NCI-H1436 treated with DMSO at 0.1 percent for 48 hours (cell line): ENCODE results near the gene FXN.
"Not testable (repeated sequence)": the region's sequence is repeated elsewhere in the genome, so short reads cannot be mapped to it uniquely, and the experiment has no call there.

Experiments used
- DNase-seq: peaks from one replicate; lab custom pipeline; 2025; lab: John Stamatoyannopoulos, UW

The FXN gene

DNA sequence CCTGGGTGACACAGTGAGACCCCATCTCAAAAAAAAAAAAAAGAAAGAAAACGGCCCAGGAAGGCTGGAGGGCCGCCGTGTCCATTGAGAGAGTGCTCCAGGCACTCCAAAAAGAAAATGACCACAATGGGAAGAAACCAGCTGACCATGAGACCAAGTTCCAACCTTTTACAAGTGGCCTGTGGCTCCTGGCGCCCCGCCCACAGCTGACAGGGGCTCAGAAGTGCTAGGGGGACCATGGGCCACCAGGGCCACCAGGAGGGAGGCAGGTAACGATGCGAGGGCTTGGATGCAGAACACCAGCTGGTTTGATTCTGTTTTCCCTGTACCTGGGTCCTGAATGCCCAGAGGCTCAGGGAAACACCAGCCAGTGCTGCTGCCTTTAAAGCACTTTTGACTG, 34.6 kb downstream of the FXN start:
- DNase-seq = no peak

GRCh38 chr9:69071059-69071458, 35.5 kb downstream of the FXN start:
- no peak for DNase-seq

DNA sequence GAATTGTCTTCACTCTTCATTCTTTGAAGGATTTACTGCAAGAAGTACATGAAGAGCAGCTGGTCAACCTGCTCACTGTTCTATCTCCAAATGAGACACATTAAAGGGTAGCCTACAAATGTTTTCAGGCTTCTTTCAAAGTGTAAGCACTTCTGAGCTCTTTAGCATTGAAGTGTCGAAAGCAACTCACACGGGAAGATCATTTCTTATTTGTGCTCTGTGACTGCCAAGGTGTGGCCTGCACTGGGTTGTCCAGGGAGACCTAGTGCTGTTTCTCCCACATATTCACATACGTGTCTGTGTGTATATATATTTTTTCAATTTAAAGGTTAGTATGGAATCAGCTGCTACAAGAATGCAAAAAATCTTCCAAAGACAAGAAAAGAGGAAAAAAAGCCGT, 37.6 kb downstream of the FXN start:
- DNase-seq = no peak

DNA sequence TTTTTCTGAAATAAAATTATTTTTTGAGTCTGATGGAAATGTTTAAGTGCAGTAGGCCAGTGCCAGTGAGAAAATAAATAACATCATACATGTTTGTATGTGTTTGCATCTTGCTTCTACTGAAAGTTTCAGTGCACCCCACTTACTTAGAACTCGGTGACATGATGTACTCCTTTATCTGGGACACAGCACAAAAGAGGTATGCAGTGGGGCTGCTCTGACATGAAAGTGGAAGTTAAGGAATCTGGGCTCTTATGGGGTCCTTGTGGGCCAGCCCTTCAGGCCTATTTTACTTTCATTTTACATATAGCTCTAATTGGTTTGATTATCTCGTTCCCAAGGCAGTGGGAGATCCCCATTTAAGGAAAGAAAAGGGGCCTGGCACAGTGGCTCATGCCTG, 39.2 kb downstream of the FXN start:
- DNase-seq = no peak

- no peak for DNase-seq
Observed at GRCh38 chr9:69076550-69076949, 41.0 kb downstream of the FXN start.

DNA sequence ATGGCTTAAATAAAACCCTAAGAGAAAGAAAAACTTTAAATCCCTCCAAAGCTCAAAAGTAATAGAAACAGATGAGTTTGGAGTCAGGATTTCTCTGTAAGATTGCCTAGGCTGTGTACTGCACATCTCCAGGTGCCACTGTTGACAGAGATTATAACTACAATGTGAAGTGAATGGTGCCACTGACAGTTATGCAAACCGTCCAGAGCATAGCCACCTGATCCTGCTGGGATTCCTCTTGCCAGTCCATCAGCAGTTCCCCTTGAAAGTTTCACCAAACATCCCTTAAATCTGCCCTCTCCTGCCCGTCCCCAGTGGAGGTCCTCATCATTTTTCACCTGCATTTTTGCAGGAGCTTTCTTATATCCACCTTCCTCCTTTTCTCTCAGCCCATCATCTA, 42.5 kb downstream of the FXN start:
- DNase-seq = no peak

DNA sequence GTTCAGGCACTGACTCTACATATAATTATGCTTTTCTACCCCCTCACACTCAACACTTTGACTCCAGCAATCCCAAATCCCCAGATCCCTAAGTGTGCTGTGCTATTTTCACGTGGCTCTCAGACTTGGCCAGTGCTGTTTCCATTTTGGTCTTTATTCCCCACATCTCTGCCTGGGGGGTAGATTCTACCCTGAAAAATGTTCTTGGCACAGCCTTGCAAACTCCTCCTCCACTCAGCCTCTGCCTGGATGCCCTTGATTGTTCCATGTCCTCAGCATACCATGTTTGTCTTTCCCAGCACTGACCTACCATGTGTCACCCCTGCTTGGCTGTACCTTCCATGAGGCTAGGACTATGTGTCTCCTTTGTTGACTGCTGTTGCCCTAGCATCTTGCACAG, 43.0 kb downstream of the FXN start:
- DNase-seq = no peak

GRCh38 chr9:69079186-69079585, 43.6 kb downstream of the FXN start:
- no peak for DNase-seq

DNA sequence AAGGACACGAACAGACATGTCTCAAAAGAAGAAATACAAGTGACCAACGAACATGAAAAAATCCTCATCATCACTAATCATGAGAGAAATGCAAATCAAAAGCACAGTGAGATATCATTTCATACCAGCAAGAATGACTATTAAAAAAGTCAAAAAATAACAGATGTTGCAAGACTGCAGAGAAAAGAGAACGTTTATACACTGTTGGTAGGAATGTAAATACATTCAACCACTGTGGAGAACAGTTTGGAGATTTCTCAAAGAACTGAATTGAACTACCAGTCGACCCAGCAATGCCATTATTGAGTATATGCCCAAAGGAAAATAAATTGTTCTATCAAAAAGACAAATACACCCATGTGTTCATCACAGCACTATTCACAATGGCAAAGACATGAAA, 45.7 kb downstream of the FXN start:
- no peak for DNase-seq

GRCh38 chr9:69083321-69083720, 47.8 kb downstream of the FXN start:
- no peak for DNase-seq

DNA sequence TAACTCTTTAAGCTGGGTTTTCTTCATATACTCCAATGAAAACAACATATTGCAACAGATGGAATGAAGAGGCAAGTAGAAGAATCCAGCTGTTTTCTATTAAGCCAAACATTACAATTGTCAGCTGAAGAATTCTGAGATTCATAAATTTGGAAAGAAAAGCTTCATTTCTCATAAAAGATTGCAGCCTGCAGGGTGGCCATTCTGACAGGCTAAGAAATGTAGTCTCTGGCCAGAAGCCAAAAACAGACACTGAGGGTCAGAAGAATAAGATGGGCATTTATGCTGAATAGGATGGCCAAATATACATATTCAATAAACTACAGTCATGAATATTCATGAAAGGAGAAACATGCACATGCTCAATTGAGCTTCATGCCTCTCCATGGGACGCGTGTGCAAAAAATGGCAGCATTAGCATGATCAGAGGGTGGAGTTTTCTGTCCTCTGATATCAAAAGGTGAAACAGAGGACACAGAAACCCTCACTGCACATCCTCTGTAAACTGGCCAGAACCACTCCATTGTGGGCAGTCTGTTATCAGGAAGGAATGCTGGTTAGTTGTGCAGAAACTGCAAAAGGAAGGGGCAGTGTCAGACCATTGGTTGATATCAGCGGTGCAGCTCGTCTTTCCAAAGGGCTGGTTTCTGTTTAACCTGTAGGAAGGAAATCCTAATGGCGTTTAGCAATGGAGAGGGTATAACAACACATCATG, 50.2 kb downstream of the FXN start:
- DNase-seq = no peak

DNA sequence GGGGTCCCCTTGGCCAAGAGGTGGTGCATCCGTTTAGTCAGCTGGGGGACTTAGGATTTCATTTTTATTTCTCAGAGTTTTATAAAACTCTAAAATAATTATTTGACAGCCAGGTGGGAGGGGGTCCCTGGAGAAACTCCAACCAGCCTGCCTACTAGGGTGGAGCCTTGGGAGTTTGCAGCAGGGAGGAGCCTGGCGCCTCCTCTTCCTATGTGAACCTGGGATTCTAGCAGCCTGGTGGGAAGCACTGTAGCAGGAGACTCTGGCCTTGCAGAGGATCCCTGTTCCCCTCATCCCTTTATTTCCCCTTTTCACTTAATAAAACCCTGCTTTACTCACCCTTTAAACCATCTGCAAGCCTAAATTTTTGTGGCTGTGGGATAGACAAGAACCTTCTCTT, 50.8 kb downstream of the FXN start:
- no peak for DNase-seq

GRCh38 chr9:69086769-69087168, 51.2 kb downstream of the FXN start:
- no peak for DNase-seq

DNA sequence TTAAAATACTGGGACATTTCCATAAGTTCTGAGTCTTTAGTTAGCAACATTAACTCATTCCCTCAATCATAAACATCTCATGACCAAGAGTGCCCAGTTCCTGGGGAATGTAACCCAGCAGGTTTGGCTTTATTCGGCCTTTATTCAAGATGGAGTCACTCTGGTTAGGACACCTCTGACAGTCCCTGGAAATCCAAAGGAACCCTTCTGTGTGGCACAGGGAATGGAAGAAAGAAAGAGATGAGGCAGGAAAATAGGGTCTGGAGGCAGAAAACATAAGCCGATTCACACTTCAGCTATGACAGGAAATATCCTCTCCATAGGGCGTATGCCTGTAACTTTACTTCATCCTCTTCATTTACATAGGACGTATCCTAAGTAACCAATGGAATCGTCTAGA, 53.5 kb downstream of the FXN start:
- DNase-seq = no peak

DNA sequence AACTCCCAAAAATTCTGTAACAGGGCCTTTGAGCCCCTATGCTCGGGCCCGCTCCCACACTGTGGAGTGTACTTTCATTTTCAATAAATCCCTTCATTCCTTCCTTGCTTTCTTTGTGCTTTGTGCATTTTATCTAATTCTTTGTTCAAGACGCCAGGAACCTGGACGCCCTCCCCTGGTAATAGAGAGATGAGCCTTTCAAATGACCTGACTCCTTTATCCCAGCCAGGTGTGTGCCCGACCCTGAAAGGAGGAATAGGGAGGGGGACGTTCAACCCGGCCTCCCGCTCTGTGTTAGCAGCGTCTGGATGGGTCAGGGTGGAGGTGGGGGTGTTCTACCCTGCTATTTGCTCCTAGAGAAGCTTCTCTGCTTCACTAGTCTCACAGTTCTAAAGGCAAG, 53.9 kb downstream of the FXN start:
- no peak for DNase-seq

DNA sequence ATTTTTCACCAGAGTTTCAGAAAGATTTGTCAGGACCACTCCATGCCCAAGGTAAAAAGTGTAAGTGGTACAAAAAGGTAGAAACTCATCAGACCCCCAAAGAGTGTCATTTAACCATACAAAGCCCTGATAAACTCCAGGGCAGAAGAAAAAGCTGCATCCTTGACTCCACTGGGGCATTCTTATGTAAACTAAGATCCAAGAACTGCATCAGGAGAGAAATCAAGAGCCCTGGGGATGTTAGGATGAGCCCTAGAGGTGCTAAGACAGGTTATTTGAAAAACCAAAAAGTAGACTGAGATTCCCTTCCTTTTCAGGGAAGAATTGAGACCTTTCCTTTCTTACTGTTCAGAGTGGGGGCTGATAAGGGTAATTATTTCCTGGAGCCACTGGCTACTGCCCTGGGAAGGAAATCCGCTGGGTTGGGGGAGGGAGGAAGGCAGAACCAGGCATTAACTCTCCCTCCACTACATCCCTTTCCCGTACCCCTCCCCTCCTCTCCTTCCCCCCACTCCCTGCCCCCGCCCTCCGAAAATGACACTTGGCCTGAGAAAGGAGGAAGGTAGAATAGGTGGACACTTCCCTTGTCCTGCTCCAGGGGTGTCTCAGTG, 54.7 kb downstream of the FXN start:
- DNase-seq = no peak

DNA sequence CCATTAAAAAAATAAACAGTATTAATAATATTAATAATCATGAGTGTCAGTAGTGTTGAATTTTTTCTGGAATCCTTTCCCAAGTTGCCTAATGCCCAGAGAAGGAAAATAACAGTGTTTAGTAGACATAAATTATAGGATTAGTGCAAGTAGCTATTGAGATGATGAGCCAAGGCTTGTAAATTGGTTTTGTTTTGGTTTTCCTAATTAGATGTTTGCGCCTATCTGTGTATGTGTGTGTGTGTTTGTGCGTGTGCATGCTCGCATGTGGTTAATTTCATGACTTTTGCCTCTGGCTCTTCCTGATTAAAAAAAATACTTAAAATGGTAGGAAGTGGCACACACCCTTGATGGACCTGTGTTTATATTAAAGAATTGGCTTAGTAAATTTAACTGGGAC, 55.4 kb downstream of the FXN start:
- DNase-seq = no peak

DNA sequence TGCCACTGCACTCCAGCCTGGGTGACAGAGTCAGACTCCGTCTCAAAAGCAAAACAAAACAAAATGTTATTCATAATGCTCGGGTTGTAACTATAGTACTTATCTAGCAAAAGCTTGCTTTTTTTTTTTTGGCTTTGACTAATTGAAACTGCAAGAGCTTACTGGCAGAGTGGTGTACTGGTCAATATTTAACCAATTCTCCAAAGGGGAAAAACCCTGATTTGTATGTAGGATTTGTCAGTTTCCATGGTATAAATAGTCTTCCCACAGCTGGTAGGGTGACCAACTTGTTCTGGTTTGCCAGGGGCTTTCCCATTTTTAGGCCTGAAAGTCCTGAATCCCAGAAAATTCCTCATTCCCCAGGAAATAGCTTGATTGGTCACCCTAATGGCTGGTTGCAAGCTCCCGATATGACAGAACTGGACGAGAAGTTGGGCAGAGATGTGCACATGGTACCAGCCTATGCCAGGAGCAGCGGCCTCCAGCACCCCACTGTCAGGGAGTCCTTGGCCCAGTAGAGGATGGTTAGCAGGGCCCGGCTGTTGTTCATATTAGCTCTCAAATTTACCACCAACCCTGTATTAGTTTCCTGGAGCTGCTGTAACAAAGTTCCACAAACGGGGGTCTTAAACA, 58.0 kb downstream of the FXN start:
- no peak for DNase-seq

DNA sequence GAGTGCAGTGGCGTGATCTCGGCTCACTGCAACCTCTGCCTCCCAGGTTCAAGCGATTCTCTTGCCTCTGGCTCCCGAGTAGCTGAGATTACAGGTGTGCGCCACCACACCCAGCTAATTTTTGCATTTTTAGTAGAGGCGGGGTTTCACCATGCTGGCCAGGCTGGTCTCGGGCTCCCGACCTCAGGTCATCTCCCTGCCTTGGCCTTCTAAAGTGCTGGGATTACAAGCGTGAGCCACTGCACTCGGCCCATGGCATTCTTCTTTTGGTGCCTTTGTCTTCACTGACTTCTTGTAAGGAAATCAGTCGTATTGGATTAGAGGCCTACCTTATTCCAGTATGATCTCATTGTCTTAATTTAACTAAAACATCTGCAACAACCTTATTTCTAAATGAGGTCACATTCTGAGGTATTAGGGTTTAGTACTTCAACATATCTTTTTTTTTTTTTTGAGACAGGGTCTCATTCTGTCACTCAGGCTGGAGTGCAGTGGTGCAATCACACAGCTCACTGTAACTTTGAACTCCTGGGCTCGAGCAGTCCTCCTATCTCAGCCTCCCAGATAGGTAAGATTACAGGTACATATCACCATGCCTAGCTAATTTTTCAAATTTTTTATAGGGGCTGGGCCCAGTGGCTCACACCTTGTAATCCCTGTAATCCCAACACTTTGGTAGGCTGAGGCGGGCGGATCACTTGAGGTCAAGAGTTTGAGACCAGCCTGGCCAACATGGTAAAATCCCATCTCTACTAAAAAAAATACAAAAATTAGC, 59.0 kb downstream of the FXN start:
- not testable (repeated sequence) for DNase-seq

- DNase-seq = no peak
Observed at GRCh38 chr9:69097064-69097463, 61.5 kb downstream of the FXN start.

GRCh38 chr9:69097923-69098593, 62.5 kb downstream of the FXN start:
- DNase-seq = no peak

- not testable (repeated sequence) for DNase-seq
Observed at GRCh38 chr9:69103348-69103996, 67.9 kb downstream of the FXN start.
